DMS153 (cell line): Measurements from ENCODE around the gene RAB25.
"Not testable (repeated sequence)": the region's sequence is repeated elsewhere in the genome, so short reads cannot be mapped to it uniquely, and the experiment has no call there.

Experiments used
- DNase-seq: peaks from one replicate; lab custom pipeline; 2025; lab: John Stamatoyannopoulos, UW

RAB25 gene

GRCh38 chr1:156102633-156103511 is 41.9 kb downstream of the RAB25 start:
- DNase-seq, result peak; percentile 27

GRCh38 chr1:156103521-156103947 is 42.6 kb downstream of the RAB25 start:
- DNase-seq, result peak; percentile 21

GRCh38 chr1:156104065-156104810 is 43.3 kb downstream of the RAB25 start:
- peak; percentile 93 for DNase-seq

- DNase-seq, result no peak
These were observed 44.2 kb downstream of the RAB25 start for GRCh38 chr1:156104861-156105832.

- no peak for DNase-seq
These were observed 45.9 kb downstream of the RAB25 start for GRCh38 chr1:156106624-156107488.

- DNase-seq, result no peak
These were observed 47.1 kb downstream of the RAB25 start for GRCh38 chr1:156108057-156108456.

GRCh38 chr1:156108664-156109241 is 47.8 kb downstream of the RAB25 start:
- no peak for DNase-seq

- DNase-seq, result no peak
These were observed 49.3 kb downstream of the RAB25 start for GRCh38 chr1:156110252-156110651.

GRCh38 chr1:156111355-156111962 is 50.5 kb downstream of the RAB25 start:
- DNase-seq, result no peak

- no peak for DNase-seq
These were observed 51.5 kb downstream of the RAB25 start for GRCh38 chr1:156112276-156113137.

GRCh38 chr1:156113282-156113950 is 52.5 kb downstream of the RAB25 start:
- DNase-seq, result no peak

- peak; percentile 77 for DNase-seq
These were observed 53.4 kb downstream of the RAB25 start, which contains the start of gene LMNA for GRCh38 chr1:156114101-156114918. LMNA (plus strand) TSS chr1:156114711; CDS start chr1:156114919, 208 bp downstream.

- DNase-seq, result no peak
These were observed 54.1 kb downstream of the RAB25 start for GRCh38 chr1:156114919-156115513.

GRCh38 chr1:156115514-156116374 is 54.8 kb downstream of the RAB25 start:
- no peak for DNase-seq

GRCh38 chr1:156116731-156117130 is 55.8 kb downstream of the RAB25 start:
- DNase-seq, result not testable (repeated sequence)
